Germinal center (tissue), 1 donor: ENCODE measurements around the gene IMPACT.

Experiments
- DNase-seq: peaks from one replicate; pipeline ENCODE4 v3.0.0; 2012; ENCODE audit warnings: mixed read lengths, low spot score

Gene IMPACT

DNA sequence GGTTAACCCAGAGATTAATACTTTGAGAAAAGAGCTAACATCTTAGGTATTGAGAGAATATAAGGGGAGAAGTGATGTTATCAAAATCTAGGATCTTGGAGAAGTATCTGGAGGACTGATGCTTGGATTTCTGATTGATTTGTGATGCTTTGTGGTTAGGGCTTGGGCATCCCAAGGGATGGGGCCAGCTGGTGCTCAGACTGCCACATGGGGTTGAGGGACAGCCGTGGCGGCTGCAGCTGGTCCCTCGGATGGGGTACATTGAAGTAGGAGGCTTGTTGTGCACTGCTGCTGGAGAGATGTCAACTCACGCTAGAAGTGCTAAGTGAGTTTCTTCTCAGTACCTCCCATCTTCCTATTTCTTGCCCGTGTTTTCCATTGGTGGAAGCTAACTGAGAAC, 56.4 kb downstream of the IMPACT start:
- no peak for DNase-seq

- no peak for DNase-seq
Measured at GRCh38 chr18:24485681-24486080, 59.2 kb downstream of the IMPACT start.

DNA sequence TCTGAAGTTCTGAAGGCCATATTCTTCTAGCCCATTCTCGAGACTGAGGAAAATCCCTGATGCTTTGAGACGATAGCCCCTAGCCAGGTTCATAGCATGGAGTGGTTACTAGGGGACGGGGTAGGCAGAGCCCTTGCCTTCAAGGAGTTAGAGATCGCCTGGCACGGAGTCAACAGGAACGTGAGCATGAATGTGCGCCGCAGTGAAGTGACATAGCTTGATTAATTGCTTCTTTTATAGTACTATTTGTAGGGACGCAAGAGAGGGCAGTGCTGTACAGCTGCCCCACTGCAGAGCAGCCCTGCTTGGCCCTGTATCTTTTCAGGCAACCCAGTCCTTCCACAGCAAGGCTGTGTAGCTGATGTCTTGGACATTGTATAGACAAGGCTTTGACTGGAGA, 60.2 kb downstream of the IMPACT start:
- DNase-seq, result no peak

DNA sequence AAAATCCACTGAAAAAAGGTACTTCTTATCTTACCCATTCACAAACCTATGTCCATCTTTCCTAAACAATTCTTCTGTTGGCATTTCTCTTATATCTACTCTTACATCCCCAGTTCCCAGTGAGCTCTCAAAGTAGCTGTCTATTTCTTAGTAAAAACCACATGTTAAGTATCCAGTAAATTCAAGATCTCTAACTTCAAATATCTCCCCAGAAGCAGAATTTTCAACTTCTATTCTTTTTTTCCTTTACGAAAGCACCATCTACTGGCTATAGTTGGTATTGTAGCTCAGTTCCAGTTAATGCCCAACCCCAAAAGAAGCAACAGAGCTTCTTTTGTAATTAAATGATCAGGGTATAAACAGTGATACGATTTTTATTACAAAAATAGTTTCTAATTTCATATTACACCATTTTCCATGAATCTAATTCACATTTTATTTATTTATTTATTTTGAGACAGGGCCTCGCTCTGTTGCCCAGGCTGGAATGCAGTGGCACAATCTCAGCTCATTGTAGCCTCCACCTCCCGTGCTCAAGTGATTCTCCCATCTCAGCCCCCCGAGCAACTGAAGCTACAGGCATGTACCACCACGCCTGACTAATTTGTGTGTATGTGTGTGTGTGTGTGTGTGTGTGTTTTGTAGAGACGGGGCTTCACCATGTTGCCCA, 62.5 kb downstream of the IMPACT start:
- peak; percentile 45 for DNase-seq

DNA sequence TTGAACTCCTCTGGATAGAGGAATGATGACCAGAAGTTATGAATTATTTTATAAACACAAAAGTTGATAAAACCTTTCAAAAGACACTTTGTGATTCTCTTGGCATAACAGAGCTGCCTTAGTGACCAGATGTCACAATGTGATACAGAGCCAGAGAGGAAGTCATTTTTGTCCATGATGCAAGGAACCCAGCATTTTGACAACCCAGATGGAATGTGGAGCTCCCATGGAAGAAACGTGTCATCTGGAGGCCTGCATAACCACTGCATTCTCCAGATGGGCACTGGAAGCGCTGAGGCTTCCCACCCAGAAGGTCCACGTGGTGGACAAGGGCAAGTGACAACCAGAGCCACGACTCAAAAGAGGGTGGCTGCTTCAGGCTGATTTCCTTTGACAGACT, 64.1 kb downstream of the IMPACT start:
- DNase-seq, result no peak

GRCh38 chr18:24491927-24492834, 65.7 kb downstream of the IMPACT start:
- peak; percentile 47 for DNase-seq

DNA sequence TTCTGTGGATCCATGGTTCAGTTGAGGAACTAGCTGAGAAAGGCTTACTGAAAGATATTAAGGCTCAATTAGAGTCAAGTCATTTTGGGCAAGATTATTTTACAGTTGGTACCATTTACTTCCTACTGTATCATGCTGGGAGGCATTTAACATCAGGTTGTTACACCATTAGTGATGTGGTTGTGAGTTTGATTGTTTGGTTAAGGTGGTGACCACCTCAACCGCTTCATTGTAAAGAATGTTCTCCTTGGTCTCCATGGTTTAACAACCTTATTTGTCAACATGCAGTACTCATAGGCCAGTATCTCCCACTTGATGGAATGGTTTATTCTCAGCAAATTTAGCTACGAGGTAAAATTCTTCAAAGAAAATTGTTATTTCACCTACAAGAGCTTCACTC, 68.1 kb downstream of the IMPACT start:
- DNase-seq, result no peak

DNA sequence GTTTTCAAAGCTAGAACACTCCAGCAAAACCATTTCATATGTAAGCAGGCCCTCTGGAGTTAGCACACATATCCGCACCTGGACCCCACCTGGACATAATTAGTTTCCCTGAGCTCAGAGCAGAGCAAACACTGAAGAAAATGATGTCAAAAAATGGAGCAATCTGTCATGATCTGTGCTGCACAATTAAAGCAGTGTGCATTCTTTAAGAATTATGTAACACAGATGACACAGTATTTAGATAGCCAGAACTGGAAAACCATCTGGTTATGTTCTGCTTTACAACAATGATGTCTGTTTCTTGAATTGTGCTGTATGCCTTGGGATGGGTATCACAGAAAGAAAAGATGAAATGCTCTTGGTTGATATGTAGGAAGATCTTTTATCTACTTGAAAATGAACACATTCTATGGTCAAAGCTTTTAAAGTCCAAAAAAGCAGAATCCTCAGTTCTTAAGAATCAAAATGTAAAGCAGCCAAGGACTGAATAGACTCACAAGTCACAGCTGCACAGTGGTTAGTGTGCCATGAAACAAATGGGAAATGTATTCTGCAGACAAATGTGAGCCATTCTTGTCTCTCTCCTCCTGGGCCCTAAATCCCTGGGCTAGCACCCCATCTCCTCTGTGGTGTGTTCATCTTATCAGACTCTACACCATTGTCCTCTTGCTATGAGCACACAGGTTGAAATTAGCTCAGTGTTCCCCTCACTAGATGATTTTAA, 70.7 kb downstream of the IMPACT start:
- DNase-seq, result no peak

GRCh38 chr18:24499814-24500213, 73.3 kb downstream of the IMPACT start:
- DNase-seq, result no peak

DNA sequence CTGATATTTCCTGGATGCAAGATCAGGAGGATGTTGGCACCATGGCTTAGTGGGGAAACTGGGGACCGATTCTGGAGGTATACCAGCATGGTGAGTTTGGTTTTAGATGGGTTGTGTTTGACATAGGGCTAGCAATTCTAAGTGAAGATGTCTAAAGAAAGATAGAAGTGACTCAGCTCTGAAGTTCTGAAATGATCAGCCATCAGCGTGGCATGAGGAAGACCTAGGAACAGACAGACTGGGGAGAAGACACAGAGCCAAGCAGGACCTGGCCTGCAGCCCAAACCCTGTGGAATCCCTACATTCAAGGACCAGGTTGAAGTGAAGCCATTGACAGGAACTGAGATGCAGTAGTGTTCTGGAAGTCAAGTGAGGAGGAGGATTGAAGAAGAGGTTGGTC, 73.7 kb downstream of the IMPACT start:
- DNase-seq, result no peak

- DNase-seq, result no peak
Measured at GRCh38 chr18:24500766-24501165, 74.3 kb downstream of the IMPACT start.

- no peak for DNase-seq
Measured at GRCh38 chr18:24502667-24503523, 76.4 kb downstream of the IMPACT start.
